ENCODE data around the gene GORASP2.

GORASP2 gene

GRCh38 chr2:170928824-170929685, at the start of gene GORASP2:
Gene GORASP2 (plus strand): TSS chr2:170929253. CDS start chr2:170929341, 88 bp downstream.
- Mint-ChIP-seq H3K4me3 (peak within 1 kb of the TSS; percentile 89), H3K36me3 (ENCODE audit: low read depth) (peaks cover 6% of the 10 kb centered on the region), H3K27me3 (no peaks in the 10 kb centered on the region), H3K4me1 (ENCODE audit: low read depth) (peaks cover 31% of the 10 kb centered on the region), H3K27ac (peak within 1 kb of the TSS; percentile 91), H3K9me3 (peaks cover 19% of the 10 kb centered on the region)
- intact Hi-C loops (cut with micrococcal nuclease) = loop anchor here (1.0 kb wide), 1 partner anchor 505 kb away; the partner anchor contains the start of gene DCAF17

- Mint-ChIP-seq H3K27me3 (peaks cover 7% of the 10 kb centered on the region), H3K4me3 (no peak overlapping the region), H3K9me3 (no peaks in the 10 kb centered on the region), H3K36me3 (ENCODE audit: low read depth) (no peaks in the 10 kb centered on the region), H3K27ac (no peak overlapping the region), H3K4me1 (ENCODE audit: low read depth) (peaks cover 7% of the 10 kb centered on the region)
- intact Hi-C loops (cut with micrococcal nuclease) = no loop called here
These were observed 47.2 kb upstream of the GORASP2 start for GRCh38 chr2:170881840-170882239.

- H3K9me3 Mint-ChIP-seq = no peaks in the 10 kb centered on the region
- H3K4me1 Mint-ChIP-seq (ENCODE audit: low read depth) = peaks cover 7% of the 10 kb centered on the region
- no peak overlapping the region for H3K4me3 Mint-ChIP-seq
- H3K27ac Mint-ChIP-seq = no peak overlapping the region
- H3K27me3 Mint-ChIP-seq = peaks cover 7% of the 10 kb centered on the region
- intact Hi-C loops (cut with micrococcal nuclease) = no loop called here
- H3K36me3 Mint-ChIP-seq (ENCODE audit: low read depth) = no peaks in the 10 kb centered on the region
These were observed 46.3 kb upstream of the GORASP2 start for GRCh38 chr2:170882758-170883157.

GRCh38 chr2:170883683-170884082, 45.4 kb upstream of the GORASP2 start:
- Mint-ChIP-seq H3K27ac (no peak overlapping the region), H3K4me3 (no peak overlapping the region), H3K9me3 (no peaks in the 10 kb centered on the region)

GRCh38 chr2:170885130-170885791, 43.8 kb upstream of the GORASP2 start:
- Mint-ChIP-seq H3K27ac (no peak overlapping the region), H3K9me3 (no peaks in the 10 kb centered on the region), H3K36me3 (ENCODE audit: low read depth) (no peaks in the 10 kb centered on the region), H3K4me1 (ENCODE audit: low read depth) (no peaks in the 10 kb centered on the region), H3K4me3 (no peak overlapping the region), H3K27me3 (peaks cover 6% of the 10 kb centered on the region)
- intact Hi-C loops (cut with micrococcal nuclease) = no loop called here

More at GRCh38 chr2:170883683-170884082, 45.4 kb upstream of the GORASP2 start:
- intact Hi-C loops (cut with micrococcal nuclease) = no loop called here
- peaks cover 7% of the 10 kb centered on the region for H3K27me3 Mint-ChIP-seq
- H3K36me3 Mint-ChIP-seq (ENCODE audit: low read depth) = no peaks in the 10 kb centered on the region
- no peaks in the 10 kb centered on the region for H3K4me1 Mint-ChIP-seq (ENCODE audit: low read depth)

GRCh38 chr2:170886386-170886785, 42.7 kb upstream of the GORASP2 start:
- no peak overlapping the region for H3K27ac Mint-ChIP-seq
- H3K4me3 Mint-ChIP-seq = no peak overlapping the region
- intact Hi-C loops (cut with micrococcal nuclease) = no loop called here
- no peaks in the 10 kb centered on the region for H3K9me3 Mint-ChIP-seq
- no peaks in the 10 kb centered on the region for H3K4me1 Mint-ChIP-seq (ENCODE audit: low read depth)
- no peaks in the 10 kb centered on the region for H3K36me3 Mint-ChIP-seq (ENCODE audit: low read depth)
- peaks cover 5% of the 10 kb centered on the region for H3K27me3 Mint-ChIP-seq

GRCh38 chr2:170887496-170887895, 41.6 kb upstream of the GORASP2 start:
- Mint-ChIP-seq H3K27ac (no peak overlapping the region), H3K27me3 (peaks cover under 1% of the 10 kb centered on the region), H3K9me3 (no peaks in the 10 kb centered on the region), H3K4me1 (ENCODE audit: low read depth) (no peaks in the 10 kb centered on the region), H3K4me3 (no peak overlapping the region), H3K36me3 (ENCODE audit: low read depth) (no peaks in the 10 kb centered on the region)
- intact Hi-C loops (cut with micrococcal nuclease) = no loop called here

- H3K9me3 Mint-ChIP-seq = no peaks in the 10 kb centered on the region
- H3K27me3 Mint-ChIP-seq = no peaks in the 10 kb centered on the region
- no peak overlapping the region for H3K4me3 Mint-ChIP-seq
- no peaks in the 10 kb centered on the region for H3K4me1 Mint-ChIP-seq (ENCODE audit: low read depth)
- H3K27ac Mint-ChIP-seq = no peak overlapping the region
- intact Hi-C loops (cut with micrococcal nuclease) = no loop called here
- H3K36me3 Mint-ChIP-seq (ENCODE audit: low read depth) = no peaks in the 10 kb centered on the region
These were observed 41.2 kb upstream of the GORASP2 start for GRCh38 chr2:170887896-170888295.

- intact Hi-C loops (cut with micrococcal nuclease) = no loop called here
- Mint-ChIP-seq H3K36me3 (ENCODE audit: low read depth) (no peaks in the 10 kb centered on the region), H3K27me3 (no peaks in the 10 kb centered on the region), H3K27ac (no peak overlapping the region), H3K4me3 (no peak overlapping the region), H3K9me3 (no peaks in the 10 kb centered on the region), H3K4me1 (ENCODE audit: low read depth) (no peaks in the 10 kb centered on the region)
These were observed 37.2 kb upstream of the GORASP2 start for GRCh38 chr2:170891893-170892292.

GRCh38 chr2:170892391-170892951, 36.6 kb upstream of the GORASP2 start:
- no peaks in the 10 kb centered on the region for H3K36me3 Mint-ChIP-seq (ENCODE audit: low read depth)
- H3K9me3 Mint-ChIP-seq = no peaks in the 10 kb centered on the region
- H3K27ac Mint-ChIP-seq = no peak overlapping the region
- no peak overlapping the region for H3K4me3 Mint-ChIP-seq
- no peaks in the 10 kb centered on the region for H3K27me3 Mint-ChIP-seq
- no peaks in the 10 kb centered on the region for H3K4me1 Mint-ChIP-seq (ENCODE audit: low read depth)
- intact Hi-C loops (cut with micrococcal nuclease) = no loop called here

GRCh38 chr2:170895023-170895757, 33.9 kb upstream of the GORASP2 start:
- Mint-ChIP-seq H3K9me3 (no peaks in the 10 kb centered on the region), H3K4me1 (ENCODE audit: low read depth) (no peaks in the 10 kb centered on the region)

GRCh38 chr2:170896622-170897021, 32.4 kb upstream of the GORASP2 start:
- Mint-ChIP-seq H3K9me3 (no peaks in the 10 kb centered on the region), H3K27me3 (no peaks in the 10 kb centered on the region), H3K27ac (no peak overlapping the region), H3K4me1 (ENCODE audit: low read depth) (no peaks in the 10 kb centered on the region), H3K36me3 (ENCODE audit: low read depth) (no peaks in the 10 kb centered on the region), H3K4me3 (no peak overlapping the region)
- intact Hi-C loops (cut with micrococcal nuclease) = no loop called here

More at GRCh38 chr2:170895023-170895757, 33.9 kb upstream of the GORASP2 start:
- Mint-ChIP-seq H3K4me3 (no peak overlapping the region), H3K36me3 (ENCODE audit: low read depth) (no peaks in the 10 kb centered on the region), H3K27me3 (no peaks in the 10 kb centered on the region), H3K27ac (no peak overlapping the region)
- intact Hi-C loops (cut with micrococcal nuclease) = no loop called here

GRCh38 chr2:170897108-170897507, 31.9 kb upstream of the GORASP2 start:
- H3K9me3 Mint-ChIP-seq = no peaks in the 10 kb centered on the region
- H3K4me3 Mint-ChIP-seq = no peak overlapping the region
- no peak overlapping the region for H3K27ac Mint-ChIP-seq
- no peaks in the 10 kb centered on the region for H3K27me3 Mint-ChIP-seq
- intact Hi-C loops (cut with micrococcal nuclease) = no loop called here
- H3K36me3 Mint-ChIP-seq (ENCODE audit: low read depth) = no peaks in the 10 kb centered on the region
- H3K4me1 Mint-ChIP-seq (ENCODE audit: low read depth) = no peaks in the 10 kb centered on the region
